Spleen (tissue), 11 donors: ENCODE measurements around the gene SNX4. TPM values are rescaled to one million over a fixed set of nuclear protein-coding genes. Genes with fewer than 3 reads are reported as not detected.
"Not testable (repeated sequence)": the region's sequence is repeated elsewhere in the genome, so short reads cannot be mapped to it uniquely, and the experiment has no call there.

Experiments used
- DNase-seq: peaks from one replicate; pipeline ENCODE4 v3.0.0-alpha.2; 2020
- H3K27ac ChIP-seq, 8 donors: fragments of 200-600 bp; sonication (generic) in 7 of 8; 1 replicate in 4 of 8; 2 replicates in 4 of 8; pipeline versions ENCODE4 v1.5.0 to v1.8.0; 2016 to 2021; ENCODE audit warnings: inconsistent platforms in 4 of 8, mild to moderate bottlenecking in 4 of 8, moderate library complexity in 1 of 8
- H3K27me3 ChIP-seq, 7 donors: fragments of 200-600 bp; sonication (generic) in 6 of 7; replicated peaks in 1 of 7; 1 replicate in 4 of 7; 2 replicates in 3 of 7; pipeline versions ENCODE4 v1.5.0 to v1.8.0; 2016 to 2021; ENCODE audit warnings: inconsistent platforms in 3 of 7, mild to moderate bottlenecking in 1 of 7
- H3K36me3 ChIP-seq, 6 donors: fragments of 200-600 bp; sonication (generic) in 5 of 6; 1 replicate in 4 of 6; 2 replicates in 2 of 6; pipeline versions ENCODE4 v1.5.0 to v1.8.0; 2016 to 2021; ENCODE audit warnings: inconsistent platforms in 2 of 6
- H3K4me1 ChIP-seq, 6 donors: fragments of 200-600 bp; sonication (generic) in 5 of 6; 1 replicate in 3 of 6; 2 replicates in 3 of 6; pipeline versions ENCODE4 v1.5.0 to v1.8.0; 2016 to 2021; ENCODE audit warnings: inconsistent platforms in 3 of 6
- H3K4me3 ChIP-seq, 8 donors: fragments of 200-600 bp; sonication (generic) in 7 of 8; 1 replicate in 4 of 8; 2 replicates in 4 of 8; pipeline versions ENCODE4 v1.5.0 to v1.8.0; 2016 to 2021; ENCODE audit warnings: inconsistent platforms in 4 of 8, mild to moderate bottlenecking in 4 of 8, moderate library complexity in 2 of 8
- H3K9me3 ChIP-seq, 8 donors: fragments of 200-600 bp; sonication (generic) in 7 of 8; 1 replicate in 4 of 8; 2 replicates in 4 of 8; pipeline versions ENCODE4 v1.5.0 to v1.8.0; 2016 to 2021; ENCODE audit warnings: inconsistent platforms in 4 of 8
- CTCF ChIP-seq, 11 experiments: fragments of 200-600 bp in 7 of 11; fragments of 450-650 bp in 4 of 11; sonication (generic) in 4 of 11; IDR thresholded peaks in 8 of 11; conservative IDR thresholded peaks in 3 of 11; 1 replicate in 7 of 11; 2 replicates in 4 of 11; pipeline versions ENCODE4 v1.4.0 to v1.8.0; 2016 to 2021; ENCODE audit warnings: antibody characterized with exemption in 11 of 11, inconsistent platforms in 4 of 11, mild to moderate bottlenecking in 1 of 11
- POLR2A ChIP-seq, 3 donors: fragments of 450-650 bp; IDR thresholded peaks; one replicate each; pipeline ENCODE4 v1.5.1; 2017; ENCODE audit warnings: antibody characterized with exemption in 3 of 3, mild to moderate bottlenecking in 1 of 3
- POLR2AphosphoS5 ChIP-seq, 3 donors: sonication (generic); formaldehyde crosslinking; IDR thresholded peaks; one replicate each; pipeline ENCODE4 v1.5.1; 2017; ENCODE audit warnings: antibody characterized with exemption in 3 of 3
- WGBS, 5 donors: extraction: QIAGEN DNeasy Blood & Tissue Kit in 3 of 5; methylation state at CpG; one replicate each; pipeline versions ENCODE4 v1.1.5 to v1.1.7; 2013 to 2018; 5-methylcytosine and 5-hydroxymethylcytosine counted together
- intact Hi-C: fragments of 100-400 bp; cut with DNase I; formaldehyde crosslinking; loops from one replicate; pipeline ENCODE4 v1.15.0; 2023; ENCODE audit warnings: low total_unique reads
- polyA plus RNA-seq, 3 donors: library from polyadenylated mRNA; stranded (reverse); fragments of 200-250 nt; gene quantifications; one replicate each; pipeline ENCODE4 v1.2.1, GENCODE V29; 2013
- total RNA-seq, 7 donors: library from RNA; depleted of rRNA in 3 of 7; stranded (reverse); fragments of >200 nt in 3 of 7; fragmentation: NEBNext Ultra II Directional in 4 of 7; extraction: Animal tissue kit (Norgen Biotek cat#: 25700) in 4 of 7; gene quantifications; one replicate each; pipeline versions ENCODE4 v1.1.0 to v1.2.1, GENCODE V29; 2016 to 2021
- donor health status: healthy with polysubstance abuse.
- donor health status: DM: no; HTN: no; CAD: no; lungs with moderate emphysema.
- donor health status: DM: no; HTN: no; CAD: no.
- donor health status: Bipolar disorder and iron deficiency.
- donor health status: healthy.
- donor health status: DM: no; HTN: no; CAD: no.
- donor health status: DM: yes; HTN: yes; CAD: no.

The SNX4 gene
- total and polyA plus RNA-seq, 10 donors, result 12.8 to 55.3 (median 28.2) TPM

DNA sequence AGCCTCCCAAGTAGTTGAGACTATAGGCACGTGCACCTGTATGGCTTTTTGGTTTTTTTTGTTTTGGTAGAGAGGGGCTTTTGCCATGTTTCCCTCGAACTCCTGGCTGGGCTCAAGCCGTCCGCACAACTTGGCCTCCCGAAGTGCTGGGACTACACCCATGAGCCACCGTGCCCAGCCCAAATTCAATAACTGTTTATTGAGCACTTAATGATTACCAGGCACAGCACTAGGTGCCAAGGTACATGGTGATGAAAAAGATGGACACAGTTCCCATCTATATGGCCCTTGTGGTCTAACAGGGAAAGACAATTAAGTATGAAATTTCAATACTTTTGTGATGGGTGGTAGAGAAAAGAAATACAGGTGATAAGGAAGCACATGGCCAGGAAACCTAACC is 109.1 kb downstream of the SNX4 start:
- Histone ChIP-seq H3K9me3 (peaks cover 0 to 2% (median 0%) of the 10 kb centered on the region in 8 donors), H3K27me3 (peaks cover 0 to 4% (median 0%) of the 10 kb centered on the region in 7 donors), H3K4me3 (no peak overlapping the region), H3K4me1 (no peaks in the 10 kb centered on the region), H3K36me3 (no peaks in the 10 kb centered on the region), H3K27ac (no peak overlapping the region)
- intact Hi-C loops, result no loop called here
- TF ChIP-seq POLR2AphosphoS5 (IDR thresholded peaks at IDR 0.05) (no peak), POLR2A (IDR thresholded peaks at IDR 0.05) (no peak), CTCF (IDR thresholded peaks at IDR 0.05 in 8 of 11, conservative IDR thresholded peaks at IDR 0.05 in 3 of 11) (no peak)
- no peak for DNase-seq
- WGBS, 5 donors, result 82 to 92% (median 92%) methylated on average over 6 of the region's 6 CpGs

DNA sequence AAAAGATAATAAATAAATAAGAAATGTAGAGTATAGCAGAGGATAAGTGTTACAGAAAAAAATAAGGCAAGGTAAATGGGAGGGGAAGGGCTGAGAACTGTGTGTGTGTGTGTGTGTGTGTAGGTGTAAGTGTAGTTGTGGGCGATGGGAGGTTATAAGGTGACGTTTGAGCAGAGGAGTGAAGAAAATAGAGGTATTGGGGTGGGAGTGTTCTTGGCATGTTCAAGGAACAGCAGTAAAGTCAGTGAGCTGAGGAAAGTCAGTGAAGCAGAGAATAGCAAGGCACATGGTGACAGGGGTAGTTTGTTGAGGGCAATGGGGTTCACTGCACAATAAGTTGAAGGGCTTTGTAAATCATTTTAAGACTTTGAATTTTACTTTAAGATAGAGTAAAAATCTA is 113.9 kb downstream of the SNX4 start:
- no peak overlapping the region for H3K27ac ChIP-seq
- no peaks in the 10 kb centered on the region for H3K36me3 ChIP-seq
- no peak for DNase-seq
- no peak overlapping the region for H3K4me3 ChIP-seq
- TF ChIP-seq POLR2A (IDR thresholded peaks at IDR 0.05) (no peak), CTCF (IDR thresholded peaks at IDR 0.05 in 8 of 11, conservative IDR thresholded peaks at IDR 0.05 in 3 of 11) (no peak), POLR2AphosphoS5 (IDR thresholded peaks at IDR 0.05) (no peak)
- no peaks in the 10 kb centered on the region for H3K4me1 ChIP-seq
- H3K27me3 ChIP-seq, result peaks cover 0 to 4% (median 0%) of the 10 kb centered on the region in 7 donors
- peaks cover 0 to 12% (median 0%) of the 10 kb centered on the region in 8 donors for H3K9me3 ChIP-seq
- intact Hi-C loops, result no loop called here
- 76 to 87% (median 81%) methylated on average over 2 of the region's 2 CpGs for WGBS, 5 donors

DNA sequence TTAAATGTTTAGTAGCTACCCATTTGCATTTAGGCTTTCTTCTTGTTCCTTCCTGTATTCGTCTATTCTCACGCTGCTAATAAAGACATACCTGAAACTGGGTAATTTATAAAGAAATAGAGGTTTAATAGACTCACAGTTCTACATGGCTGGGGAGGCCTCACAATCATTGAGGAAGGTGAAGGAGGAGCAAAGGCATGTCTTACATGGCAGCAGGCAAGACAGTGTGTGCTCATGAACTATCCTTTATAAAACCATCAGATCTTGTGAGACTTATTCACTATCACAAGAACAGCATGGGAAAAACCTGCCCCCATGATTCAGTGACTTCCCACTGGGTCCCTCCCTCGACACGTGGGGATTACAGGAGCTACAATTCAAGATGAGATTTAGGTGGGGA is 114.5 kb downstream of the SNX4 start:
- H3K27ac ChIP-seq, intact Hi-C loops, DNase-seq, H3K27me3 ChIP-seq, H3K4me3 ChIP-seq, H3K4me1 ChIP-seq, H3K36me3 ChIP-seq: not testable (repeated sequence)
- H3K9me3 ChIP-seq, result peaks cover 0 to 12% (median 0%) of the 10 kb centered on the region in 8 donors
- WGBS, 5 donors, result 85 to 95% (median 93%) methylated on average over 4 of the region's 4 CpGs

DNA sequence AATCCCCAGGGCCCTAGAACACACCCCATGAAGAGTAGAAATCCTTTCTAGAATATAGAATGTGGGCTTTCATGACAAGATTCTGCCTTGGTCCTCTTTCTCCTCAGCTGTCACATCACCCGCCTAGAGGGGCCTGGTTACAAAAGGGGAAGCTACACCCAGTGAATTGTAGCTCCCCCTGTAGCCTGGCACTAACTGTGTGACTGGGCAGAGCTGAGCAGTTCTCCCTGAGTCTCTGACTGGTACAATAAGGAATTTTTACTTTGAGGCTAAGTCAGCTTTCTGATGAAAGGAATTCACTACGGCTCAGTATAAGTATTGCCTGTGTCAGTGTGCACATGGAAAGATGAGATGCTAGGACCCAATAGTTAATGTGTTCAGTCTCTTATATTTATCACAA is 116.2 kb downstream of the SNX4 start:
- intact Hi-C loops, result no loop called here
- DNase-seq, result no peak
- Histone ChIP-seq H3K27ac (no peak overlapping the region), H3K4me3 (no peak overlapping the region), H3K36me3 (no peaks in the 10 kb centered on the region), H3K4me1 (no peaks in the 10 kb centered on the region), H3K9me3 (peaks cover 0 to 12% (median 0%) of the 10 kb centered on the region in 8 donors), H3K27me3 (peaks cover 0 to 4% (median 0%) of the 10 kb centered on the region in 7 donors)
- WGBS, 5 donors, result 70 to 83% (median 75%) methylated on average over 2 of the region's 2 CpGs
- no peak for TF ChIP-seq POLR2AphosphoS5 (IDR thresholded peaks at IDR 0.05)
- TF ChIP-seq CTCF (IDR thresholded peaks at IDR 0.05 in 8 of 11, conservative IDR thresholded peaks at IDR 0.05 in 3 of 11), result no peak
- TF ChIP-seq POLR2A (IDR thresholded peaks at IDR 0.05), result no peak

DNA sequence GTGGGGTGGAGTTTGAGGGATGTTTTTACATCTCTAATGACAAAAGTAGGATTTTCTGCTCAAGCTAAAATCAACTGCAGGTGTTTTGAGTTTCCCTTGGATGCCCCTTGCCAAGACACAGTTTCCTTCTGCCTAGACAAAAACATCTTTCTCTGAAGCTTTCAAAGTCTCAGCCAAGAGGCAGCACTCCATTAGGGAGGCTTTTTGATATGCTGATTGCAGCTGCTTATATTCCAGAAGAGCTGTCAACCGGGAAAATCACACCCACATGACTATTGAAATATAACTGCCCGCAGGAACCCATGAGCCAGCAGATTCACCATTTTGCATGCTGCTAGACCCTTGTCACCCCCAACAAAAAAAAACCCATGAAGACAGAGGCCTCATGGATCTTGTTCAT is 117.4 kb downstream of the SNX4 start:
- intact Hi-C loops, result no loop called here
- no peaks in the 10 kb centered on the region for H3K36me3 ChIP-seq
- H3K27me3 ChIP-seq, result peaks cover 0 to 4% (median 0%) of the 10 kb centered on the region in 7 donors
- no peak for TF ChIP-seq POLR2A (IDR thresholded peaks at IDR 0.05)
- TF ChIP-seq POLR2AphosphoS5 (IDR thresholded peaks at IDR 0.05), result no peak
- TF ChIP-seq CTCF (IDR thresholded peaks at IDR 0.05 in 8 of 11, conservative IDR thresholded peaks at IDR 0.05 in 3 of 11), result no peak
- DNase-seq, result no peak
- peaks cover 0 to 12% (median 0%) of the 10 kb centered on the region in 8 donors for H3K9me3 ChIP-seq
- WGBS, 5 donors, result 81 to 94% (median 86%) methylated on average over 2 of the region's 2 CpGs
- H3K4me3 ChIP-seq, result no peak overlapping the region
- H3K27ac ChIP-seq, result no peak overlapping the region
- no peaks in the 10 kb centered on the region for H3K4me1 ChIP-seq
